MM.1S (cell line): ENCODE measurements around the gene TPD52L2.

Experiments
- DNase-seq: peaks from one replicate; pipeline ENCODE4 v3.0.0-alpha.2; 2015
- H2AFZ ChIP-seq: fragments of 300-600 bp; sonication (generic); 2 replicates; pipeline ENCODE4 v1.6.0; 2016; ENCODE audit warnings: antibody characterized with exemption, low read length
- H3F3A ChIP-seq: fragments of 300-600 bp; sonication (generic); 2 replicates; pipeline ENCODE4 v1.6.1; 2016; ENCODE audit warnings: mild to moderate bottlenecking, antibody characterized with exemption, low read length, moderate library complexity, mixed read lengths; ENCODE audit not compliant: insufficient read depth
- H3K27ac ChIP-seq: fragments of 300-600 bp; sonication (generic); 2 replicates; pipeline ENCODE4 v1.5.1; 2016; ENCODE audit warnings: mild to moderate bottlenecking, low read length
- H3K27me3 ChIP-seq: fragments of 300-600 bp; sonication (generic); replicated peaks from 2 replicates; pipeline ENCODE4 v1.6.0; 2016; ENCODE audit warnings: low read length; ENCODE audit not compliant: insufficient read depth
- H3K36me3 ChIP-seq: fragments of 300-600 bp; sonication (generic); replicated peaks from 2 replicates; pipeline ENCODE4 v1.6.1; 2016; ENCODE audit warnings: mild to moderate bottlenecking, low read length, mixed read lengths; ENCODE audit not compliant: insufficient read depth
- H3K4me1 ChIP-seq: fragments of 300-600 bp; sonication (generic); 2 replicates; pipeline ENCODE4 v1.6.1; 2016; ENCODE audit warnings: low read length, mixed read lengths
- H3K4me2 ChIP-seq: fragments of 300-600 bp; sonication (generic); 2 replicates; pipeline ENCODE4 v1.6.0; 2016; ENCODE audit warnings: low read depth, low read length
- H3K4me3 ChIP-seq: fragments of 300-600 bp; sonication (generic); 2 replicates; pipeline ENCODE4 v1.5.1; 2016; ENCODE audit warnings: low read length, mixed read lengths
- H3K79me2 ChIP-seq: fragments of 300-600 bp; sonication (generic); 2 replicates; pipeline ENCODE4 v1.6.1; 2016; ENCODE audit warnings: mixed run types, low read length, mixed read lengths
- H3K9ac ChIP-seq: fragments of 300-600 bp; sonication (generic); 2 replicates; pipeline ENCODE4 v1.6.1; 2016; ENCODE audit warnings: low read length, mixed read lengths
- H3K9me2 ChIP-seq: fragments of 300-600 bp; sonication (generic); replicated peaks from 2 replicates; pipeline ENCODE4 v1.6.1; 2016; ENCODE audit warnings: mild to moderate bottlenecking, low read length, mixed read lengths; ENCODE audit not compliant: insufficient read depth
- H3K9me3 ChIP-seq: fragments of 300-600 bp; sonication (generic); replicated peaks from 2 replicates; pipeline ENCODE4 v1.6.1; 2016; ENCODE audit warnings: mild to moderate bottlenecking, low read length, mixed read lengths; ENCODE audit not compliant: insufficient read depth
- H4K20me1 ChIP-seq: fragments of 300-600 bp; sonication (generic); 2 replicates; pipeline ENCODE4 v1.6.1; 2016; ENCODE audit warnings: mild to moderate bottlenecking, low read length, moderate library complexity, mixed read lengths; ENCODE audit not compliant: insufficient read depth
- CTCF ChIP-seq: fragments of 300-600 bp; sonication (generic); IDR thresholded peaks from 2 replicates; pipeline ENCODE4 v1.5.1; 2016; ENCODE audit warnings: antibody characterized with exemption, low read length, mixed read lengths
- EZH2 ChIP-seq: fragments of 300-600 bp; sonication (generic); optimal IDR thresholded peaks from 2 replicates; pipeline ENCODE3; 2017; ENCODE audit warnings: low read depth, mild to moderate bottlenecking, antibody characterized with exemption, low read length, mixed read lengths
- EZH2phosphoT487 ChIP-seq: fragments of 300-600 bp; sonication (generic); IDR thresholded peaks from 2 replicates; pipeline ENCODE4 v1.6.1; 2018; ENCODE audit warnings: antibody characterized with exemption, low read length

TPD52L2 gene

GRCh38 chr20:63825331-63826118 lies 39.5 kb upstream of the TPD52L2 start:
- Histone ChIP-seq H2AFZ (no peak overlapping the region), H3K9me3 (no peaks in the 10 kb centered on the region), H3K36me3 (no peaks in the 10 kb centered on the region), H3K27me3 (peaks cover 75% of the 10 kb centered on the region), H3F3A (no peaks in the 10 kb centered on the region), H4K20me1 (no peaks in the 10 kb centered on the region), H3K4me2 (peak overlapping the region; percentile 62; the same call in 1 of the 2 replicates), H3K4me1 (peaks cover 5% of the 10 kb centered on the region), H3K9ac (no peak overlapping the region), H3K9me2 (no peaks in the 10 kb centered on the region), H3K79me2 (no peaks in the 10 kb centered on the region), H3K27ac (no peak overlapping the region), H3K4me3 (0 out of 2 replicates have a peak overlapping the region, but pooled peaks have one; percentile 2)
- DNase-seq, result no peak
- no peak for TF ChIP-seq CTCF
- TF ChIP-seq EZH2phosphoT487, result no peak
- TF ChIP-seq EZH2, result no peak

GRCh38 chr20:63826753-63827152 lies 38.3 kb upstream of the TPD52L2 start:
- TF ChIP-seq EZH2phosphoT487 (no peak), EZH2 (no peak), CTCF (no peak)
- H3K9me2 ChIP-seq, result no peaks in the 10 kb centered on the region
- H3K4me3 ChIP-seq, result no peak overlapping the region
- DNase-seq, result no peak
- no peak overlapping the region for H2AFZ ChIP-seq
- no peaks in the 10 kb centered on the region for H4K20me1 ChIP-seq
- peaks cover 5% of the 10 kb centered on the region for H3K4me1 ChIP-seq
- no peaks in the 10 kb centered on the region for H3K36me3 ChIP-seq
- H3K9ac ChIP-seq, result no peak overlapping the region
- no peaks in the 10 kb centered on the region for H3K9me3 ChIP-seq
- peak overlapping the region; percentile 62 for H3K4me2 ChIP-seq
- peaks cover 68% of the 10 kb centered on the region for H3K27me3 ChIP-seq
- no peaks in the 10 kb centered on the region for H3F3A ChIP-seq
- H3K79me2 ChIP-seq, result no peaks in the 10 kb centered on the region
- no peak overlapping the region for H3K27ac ChIP-seq

- Histone ChIP-seq H4K20me1 (no peaks in the 10 kb centered on the region), H3K4me3 (no peak overlapping the region), H3F3A (no peaks in the 10 kb centered on the region), H3K79me2 (no peaks in the 10 kb centered on the region), H3K36me3 (no peaks in the 10 kb centered on the region), H3K27me3 (peaks cover 61% of the 10 kb centered on the region), H3K9me3 (no peaks in the 10 kb centered on the region), H2AFZ (no peak overlapping the region), H3K27ac (no peak overlapping the region), H3K4me2 (no peak overlapping the region), H3K9ac (no peak overlapping the region), H3K9me2 (no peaks in the 10 kb centered on the region), H3K4me1 (peaks cover 5% of the 10 kb centered on the region)
- DNase-seq, result no peak
- TF ChIP-seq EZH2, result no peak
- TF ChIP-seq EZH2phosphoT487, result no peak
- TF ChIP-seq CTCF, result no peak
Measured at GRCh38 chr20:63828124-63828523, 36.9 kb upstream of the TPD52L2 start.
